Stimulated activated CD4-positive, alpha-beta T cell treated with anti-CD3 and anti-CD28 coated beads, Interleukin-1b, Interleukin-23, amount 100 ng/mL, for 48 hours (primary cell): ENCODE measurements around the gene MRS2.

ENCODE experiments used
- DNase-seq: peaks from one replicate; pipeline ENCODE4 v3.0.0-alpha.2; 2020

Gene MRS2

GRCh38 chr6:24432611-24433010, 29.9 kb downstream of the MRS2 start:
- no peak for DNase-seq

GRCh38 chr6:24436979-24437378, 34.2 kb downstream of the MRS2 start:
- no peak for DNase-seq

- no peak for DNase-seq
Observed at GRCh38 chr6:24439858-24440539, 37.3 kb downstream of the MRS2 start.

GRCh38 chr6:24440897-24441598, 38.3 kb downstream of the MRS2 start:
- DNase-seq, result no peak

- DNase-seq, result no peak
Observed at GRCh38 chr6:24441599-24441904, 38.8 kb downstream of the MRS2 start.

- DNase-seq, result no peak
Observed at GRCh38 chr6:24444588-24444987, 41.9 kb downstream of the MRS2 start.

GRCh38 chr6:24445704-24446103, 43.0 kb downstream of the MRS2 start:
- no peak for DNase-seq

GRCh38 chr6:24446670-24447069, 43.9 kb downstream of the MRS2 start:
- no peak for DNase-seq

GRCh38 chr6:24448396-24448795, 45.7 kb downstream of the MRS2 start:
- DNase-seq, result no peak

- DNase-seq, result no peak
Observed at GRCh38 chr6:24448828-24449525, 46.2 kb downstream of the MRS2 start.

- no peak for DNase-seq
Observed at GRCh38 chr6:24451581-24452388, 49.0 kb downstream of the MRS2 start.

GRCh38 chr6:24453921-24454320, 51.2 kb downstream of the MRS2 start:
- no peak for DNase-seq

- DNase-seq, result no peak
Observed at GRCh38 chr6:24454452-24454851, 51.7 kb downstream of the MRS2 start.

- no peak for DNase-seq
Observed at GRCh38 chr6:24455061-24455460, 52.3 kb downstream of the MRS2 start.

- DNase-seq, result no peak
Observed at GRCh38 chr6:24458134-24458533, 55.4 kb downstream of the MRS2 start.

GRCh38 chr6:24458941-24459340, 56.2 kb downstream of the MRS2 start:
- no peak for DNase-seq

- no peak for DNase-seq
Observed at GRCh38 chr6:24460966-24461365, 58.2 kb downstream of the MRS2 start.

- no peak for DNase-seq
Observed at GRCh38 chr6:24464253-24465038, 61.7 kb downstream of the MRS2 start.

GRCh38 chr6:24469811-24470210, 67.1 kb downstream of the MRS2 start:
- no peak for DNase-seq

GRCh38 chr6:24472181-24472580, 69.4 kb downstream of the MRS2 start:
- no peak for DNase-seq
